Measurements from ENCODE around the gene ZNF91.

- TF ChIP-seq EZH2 (IDR thresholded peaks at IDR 0.05; ENCODE audit: low read length), result no peak
- peak in 1 of 3 experiments; percentile 25 for TF ChIP-seq CTCF (optimal IDR thresholded peaks at IDR 0.05 in 1 of 3, IDR thresholded peaks at IDR 0.05 in 1 of 3, conservative IDR thresholded peaks at IDR 0.05 in 1 of 3; ENCODE audit: extremely low read depth in 1 of 3, insufficient read depth in 2 of 3, low read length in 3 of 3)
Observed at GRCh38 chr19:23440207-23440606, 44.9 kb upstream of the ZNF91 start.
